ENCODE results near the gene AMBRA1.

GRCh38 chr11:46445192-46445919, 148.5 kb downstream of the AMBRA1 start:
- TF ChIP-seq, protein P1, sequence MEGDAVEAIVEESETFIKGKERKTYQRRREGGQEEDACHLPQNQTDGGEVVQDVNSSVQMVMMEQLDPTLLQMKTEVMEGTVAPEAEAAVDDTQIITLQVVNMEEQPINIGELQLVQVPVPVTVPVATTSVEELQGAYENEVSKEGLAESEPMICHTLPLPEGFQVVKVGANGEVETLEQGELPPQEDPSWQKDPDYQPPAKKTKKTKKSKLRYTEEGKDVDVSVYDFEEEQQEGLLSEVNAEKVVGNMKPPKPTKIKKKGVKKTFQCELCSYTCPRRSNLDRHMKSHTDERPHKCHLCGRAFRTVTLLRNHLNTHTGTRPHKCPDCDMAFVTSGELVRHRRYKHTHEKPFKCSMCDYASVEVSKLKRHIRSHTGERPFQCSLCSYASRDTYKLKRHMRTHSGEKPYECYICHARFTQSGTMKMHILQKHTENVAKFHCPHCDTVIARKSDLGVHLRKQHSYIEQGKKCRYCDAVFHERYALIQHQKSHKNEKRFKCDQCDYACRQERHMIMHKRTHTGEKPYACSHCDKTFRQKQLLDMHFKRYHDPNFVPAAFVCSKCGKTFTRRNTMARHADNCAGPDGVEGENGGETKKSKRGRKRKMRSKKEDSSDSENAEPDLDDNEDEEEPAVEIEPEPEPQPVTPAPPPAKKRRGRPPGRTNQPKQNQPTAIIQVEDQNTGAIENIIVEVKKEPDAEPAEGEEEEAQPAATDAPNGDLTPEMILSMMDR (IDR thresholded peaks at IDR 0.05), result no peak
- no peak for TF ChIP-seq POLR2A (IDR thresholded peaks at IDR 0.05)
